RKO (cell line): ENCODE measurements around the gene PCDHGA10.
A peak's percentile ranks its signal among the peaks of the same experiment; 100 is the strongest.
"Not testable (repeated sequence)": the region's sequence is repeated elsewhere in the genome, so short reads cannot be mapped to it uniquely, and the experiment has no call there.

ENCODE experiments used
- DNase-seq: peaks from one replicate; pipeline ENCODE4 v3.0.0-alpha.2; 2016; ENCODE audit warnings: low spot score

Gene PCDHGA10

DNA sequence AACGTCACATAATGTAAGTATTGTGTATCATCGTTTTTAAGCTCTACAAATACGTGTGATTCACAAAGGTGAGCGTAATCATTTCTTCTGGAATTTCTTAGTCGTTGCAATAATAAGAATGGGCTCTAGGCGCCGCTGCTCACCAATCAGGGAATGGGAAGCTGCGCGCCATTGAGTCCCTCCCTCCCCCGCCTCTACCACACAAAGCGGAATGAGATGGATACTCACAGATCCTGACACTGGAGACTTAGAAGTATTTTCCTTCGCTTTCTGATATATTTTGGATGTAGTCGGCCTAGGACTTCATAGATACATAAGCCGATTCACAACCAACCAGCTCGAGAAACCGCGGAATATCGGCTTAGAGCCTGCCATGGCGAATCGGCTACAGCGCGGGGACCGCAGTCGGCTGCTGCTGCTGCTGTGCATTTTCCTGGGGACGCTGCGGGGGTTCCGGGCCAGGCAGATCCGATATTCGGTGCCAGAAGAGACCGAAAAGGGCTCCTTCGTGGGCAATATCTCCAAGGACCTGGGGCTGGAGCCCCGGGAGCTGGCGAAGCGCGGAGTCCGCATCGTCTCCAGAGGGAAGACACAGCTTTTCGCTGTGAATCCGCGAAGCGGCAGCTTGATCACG, 8.2 kb downstream of the PCDHGA10 start, which contains the start of gene PCDHGA11:
Gene PCDHGA11, plus strand, starts transcription at position 197 of the 634 bp plus-strand sequence. Its CDS starts 177 bp downstream, at position 374.
- DNase-seq, result peak; percentile 42

- DNase-seq, result no peak
Observed at GRCh38 chr5:141421489-141421855, 8.7 kb downstream of the PCDHGA10 start.

DNA sequence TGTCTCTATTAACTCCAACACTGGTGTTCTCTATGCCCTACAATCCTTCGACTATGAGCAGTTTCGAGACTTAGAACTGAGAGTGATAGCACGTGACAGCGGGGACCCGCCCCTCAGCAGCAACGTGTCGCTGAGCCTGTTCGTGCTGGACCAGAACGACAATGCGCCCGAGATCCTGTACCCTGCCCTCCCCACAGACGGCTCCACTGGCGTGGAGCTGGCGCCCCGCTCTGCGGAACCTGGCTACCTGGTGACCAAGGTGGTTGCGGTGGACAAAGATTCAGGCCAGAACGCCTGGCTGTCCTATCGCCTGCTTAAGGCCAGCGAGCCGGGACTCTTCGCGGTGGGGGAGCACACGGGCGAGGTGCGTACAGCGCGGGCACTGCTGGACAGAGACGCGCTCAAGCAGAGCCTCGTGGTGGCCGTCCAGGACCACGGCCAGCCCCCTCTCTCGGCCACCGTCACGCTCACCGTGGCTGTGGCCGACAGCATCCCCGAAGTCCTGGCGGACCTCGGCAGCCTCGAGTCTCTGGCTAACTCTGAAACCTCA, 10.0 kb downstream of the PCDHGA10 start:
- DNase-seq, result no peak

- DNase-seq, result no peak
Observed at GRCh38 chr5:141427783-141428426, 15.1 kb downstream of the PCDHGA10 start.

GRCh38 chr5:141430332-141431113, 17.7 kb downstream of the PCDHGA10 start, which contains the start of gene PCDHGA12:
Gene PCDHGA12, plus strand, starts transcription at chr5:141430507. Its CDS starts 253 bp downstream, at chr5:141430760.
- peak; percentile 23 for DNase-seq

DNA sequence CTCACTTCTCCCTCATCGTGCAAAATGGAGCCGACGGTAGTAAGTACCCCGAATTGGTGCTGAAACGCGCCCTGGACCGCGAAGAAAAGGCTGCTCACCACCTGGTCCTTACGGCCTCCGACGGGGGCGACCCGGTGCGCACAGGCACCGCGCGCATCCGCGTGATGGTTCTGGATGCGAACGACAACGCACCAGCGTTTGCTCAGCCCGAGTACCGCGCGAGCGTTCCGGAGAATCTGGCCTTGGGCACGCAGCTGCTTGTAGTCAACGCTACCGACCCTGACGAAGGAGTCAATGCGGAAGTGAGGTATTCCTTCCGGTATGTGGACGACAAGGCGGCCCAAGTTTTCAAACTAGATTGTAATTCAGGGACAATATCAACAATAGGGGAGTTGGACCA, 18.5 kb downstream of the PCDHGA10 start:
- no peak for DNase-seq

- not testable (repeated sequence) for DNase-seq
Observed at GRCh38 chr5:141432308-141432707, 19.5 kb downstream of the PCDHGA10 start.

- not testable (repeated sequence) for DNase-seq
Observed at GRCh38 chr5:141432726-141433125, 19.9 kb downstream of the PCDHGA10 start.

- DNase-seq, result no peak
Observed at GRCh38 chr5:141434006-141434405, 21.2 kb downstream of the PCDHGA10 start.

DNA sequence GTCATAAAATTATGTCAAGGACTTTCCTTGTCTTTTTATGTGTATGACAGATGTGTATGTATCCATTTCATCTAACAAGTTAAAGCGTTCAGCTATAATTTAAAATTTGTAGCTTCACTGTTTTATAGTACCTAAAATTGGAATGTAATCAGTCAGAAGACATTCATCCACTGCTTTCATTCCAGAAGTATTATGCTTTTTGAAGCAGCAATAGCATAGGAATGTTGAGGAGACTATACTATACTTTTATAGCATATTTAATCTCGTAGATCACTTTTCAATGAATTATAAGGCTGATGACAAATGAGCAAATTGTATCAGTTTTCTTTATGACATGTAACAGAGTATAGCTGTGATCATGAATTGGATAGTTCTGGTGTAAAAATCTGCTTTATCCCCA, 24.4 kb downstream of the PCDHGA10 start:
- no peak for DNase-seq

DNA sequence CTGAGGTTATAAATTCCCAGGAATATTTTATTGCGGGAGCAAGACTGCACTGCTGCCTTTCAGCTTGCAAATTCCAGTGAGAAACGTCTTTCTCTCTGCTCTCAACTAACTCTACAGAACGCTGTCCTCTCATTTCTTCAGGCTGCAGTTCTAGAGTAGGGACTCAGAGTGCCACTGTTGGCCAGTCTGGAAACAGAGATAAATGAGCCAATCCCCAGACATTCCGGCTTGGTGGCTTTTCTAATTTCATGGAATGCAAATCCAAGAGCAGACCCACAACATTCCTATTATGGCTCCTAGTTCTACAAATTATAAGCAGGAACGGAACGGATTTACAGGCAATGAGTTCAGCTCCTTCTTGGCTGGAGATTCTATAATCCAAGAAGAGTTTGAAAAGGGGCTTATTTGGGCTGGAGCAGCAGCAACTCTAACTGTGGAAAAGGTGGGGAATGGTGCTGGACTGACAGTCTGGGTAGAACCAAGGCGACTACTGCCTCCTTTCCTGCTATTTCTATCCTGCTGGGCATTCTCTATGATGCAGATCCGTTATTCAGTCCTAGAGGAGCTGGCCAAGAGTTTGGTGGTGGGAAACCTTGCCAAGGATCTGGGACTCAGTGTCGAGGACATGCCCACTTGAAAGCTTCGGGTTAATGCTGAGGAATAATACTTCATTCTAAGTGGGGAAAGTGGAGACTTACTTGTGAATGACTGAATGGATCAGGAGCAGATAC, 26.8 kb downstream of the PCDHGA10 start:
- no peak for DNase-seq

DNA sequence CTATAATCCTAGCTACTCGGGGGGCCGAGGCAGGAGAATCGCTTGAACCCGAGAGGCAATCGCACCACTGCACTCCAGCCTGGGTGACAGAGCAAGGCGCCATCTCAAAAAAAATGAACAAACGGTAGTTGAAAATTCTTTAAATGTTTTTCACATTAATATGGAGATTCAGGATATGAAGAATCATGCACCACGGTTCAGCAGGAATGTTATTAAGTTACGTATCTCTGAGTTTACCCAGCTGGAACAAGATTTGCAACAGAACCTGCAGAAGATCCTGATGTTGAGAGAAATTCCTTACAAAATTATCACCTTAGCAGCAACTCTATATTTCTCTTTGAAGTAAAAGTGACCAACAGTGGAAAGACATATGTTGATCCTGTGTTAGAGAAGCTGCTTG, 27.6 kb downstream of the PCDHGA10 start:
- DNase-seq, result no peak

GRCh38 chr5:141441571-141442170, 28.9 kb downstream of the PCDHGA10 start:
- DNase-seq, result no peak

GRCh38 chr5:141465351-141465750, 52.6 kb downstream of the PCDHGA10 start:
- DNase-seq, result no peak
